ENCODE measurements around the gene XIRP2.

DNA sequence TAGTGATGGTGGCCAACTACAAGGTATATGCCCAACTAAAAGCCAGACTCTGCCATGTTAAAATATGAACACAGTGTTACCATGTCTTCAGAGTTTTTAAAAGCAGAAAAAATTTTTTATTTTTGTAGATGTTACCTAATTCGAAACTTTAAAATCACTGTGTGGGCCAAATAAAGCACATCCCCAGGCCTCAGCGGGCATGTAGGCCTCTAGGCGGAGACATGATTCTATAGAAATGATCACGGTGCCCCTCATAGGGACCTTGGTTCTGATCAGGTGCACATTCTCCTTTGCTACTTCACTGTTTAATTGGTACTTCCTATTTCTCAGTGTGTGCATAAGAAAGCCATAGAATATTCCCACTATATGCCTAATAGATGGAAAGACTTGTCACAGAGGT lies 349.2 kb downstream of the XIRP2 start:
- no peak for TF ChIP-seq ZNF619 (CRISPR knock-in tag; IDR thresholded peaks at IDR 0.05)
- no peak for TF ChIP-seq ZNF280B (CRISPR knock-in tag; IDR thresholded peaks at IDR 0.05; ENCODE audit: borderline replicate concordance)
